ENCODE measurements around the gene CRIP2. TPM values are rescaled to one million over a fixed set of nuclear protein-coding genes. Genes with fewer than 3 reads are reported as not detected.
A peak's percentile ranks its signal among the peaks of the same experiment; 100 is the strongest.

The CRIP2 gene
- 100 to 1,000 TPM in 1 of 7 donors, 10 to 100 TPM in 6; 21.3 to 242 (median 47.8) TPM for total RNA-seq
- 10 to 100 TPM in 1 of 2 donors, under 1 TPM in 1; 0.35 to 95.1 TPM for polyA plus RNA-seq
- long read RNA-seq, donor 1, transcript CRIP2-201 (8 exons, 1,857 nt): major isoform, 51 of 59 reads
- long read RNA-seq, donor 1, partial matches to known transcripts: 5 of 59 reads
- long read RNA-seq, donor 1, other reads (novel, unspliced or antisense): 1 of 59 reads
- long read RNA-seq, donor 2, transcript CRIP2-201 (8 exons, 1,857 nt): major isoform, 46 of 53 reads
- long read RNA-seq, donor 2, partial matches to known transcripts: 0 of 53 reads
- long read RNA-seq, donor 2, other reads (novel, unspliced or antisense): 0 of 53 reads
- long read RNA-seq, donor 3, transcript CRIP2-201 (8 exons, 1,857 nt): major isoform, 108 of 128 reads
- long read RNA-seq, donor 3, partial matches to known transcripts: 12 of 128 reads
- long read RNA-seq, donor 3, other reads (novel, unspliced or antisense): 7 of 128 reads

DNA sequence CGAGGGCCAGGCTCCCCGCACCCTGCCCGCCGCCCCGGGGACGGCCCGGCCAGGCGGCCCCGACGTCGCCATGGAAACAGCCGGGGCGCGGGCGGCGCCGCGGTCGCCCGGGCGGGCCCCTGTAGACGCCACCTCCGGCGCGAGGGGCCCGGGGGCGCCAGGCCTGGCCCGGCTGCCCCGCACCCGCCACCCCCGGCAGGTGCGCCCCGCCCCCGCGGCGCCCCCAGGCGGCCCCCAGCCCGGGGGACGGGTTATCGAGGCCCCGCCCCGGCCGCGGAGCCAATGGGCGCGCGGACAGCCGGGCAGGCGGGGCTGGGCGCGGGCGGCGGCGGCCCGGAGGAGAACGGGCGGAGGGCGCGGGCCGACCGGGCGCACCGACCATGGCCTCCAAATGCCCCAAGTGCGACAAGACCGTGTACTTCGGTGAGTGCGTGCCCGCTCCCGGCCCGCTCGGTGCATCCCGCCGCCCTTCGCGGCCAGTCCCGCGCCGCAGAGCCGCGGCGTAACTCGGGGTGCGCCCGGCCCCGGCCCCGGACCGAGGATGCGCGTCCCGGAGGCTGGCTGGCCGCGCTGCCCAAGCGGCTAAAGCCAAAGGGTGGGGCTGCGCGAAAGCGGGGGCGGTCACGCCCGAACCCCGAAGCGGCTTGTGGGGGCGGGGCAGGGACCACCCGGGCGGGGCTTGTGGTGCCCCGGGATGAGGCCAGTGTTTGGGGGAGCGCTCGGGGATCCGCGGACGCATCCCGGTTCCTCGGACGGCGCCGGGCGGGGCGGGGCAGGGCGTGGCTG, at the start of gene CRIP2:
TSS of gene CRIP2 (plus strand) at position 339 of the 786 bp plus-strand sequence. CDS start at position 381, 42 bp downstream.
- Histone ChIP-seq H3K4me1 (ENCODE audit: insufficient read depth) (peaks cover 17% of the 10 kb centered on the region), H3K27me3 (no peaks in the 10 kb centered on the region), H3K36me3 (no peaks in the 10 kb centered on the region), H3K9me3 (no peaks in the 10 kb centered on the region), H3K4me3 (peak within 1 kb of the TSS; percentile 45), H3K27ac (peak within 1 kb of the TSS in 1 of 2 donors; percentile 74)
- TF ChIP-seq CTCF (IDR thresholded peaks at IDR 0.05) (no peak), POLR2A (IDR thresholded peaks at IDR 0.05) (peak; percentile 19)
- intact Hi-C loops (cut with DNase I): loop anchor here in 2 of 4 donors (10.0 kb wide), 2 partner anchors 50 to 60 kb away; partner anchors contain the start of gene MTA1 (in 1 of the 2)
- WGBS, 3 donors: 0 to 1% (median 1%) methylated on average over 47 to 118 of the region's 118 CpGs
- DNase-seq: peak in 3 of 5 donors; percentile 64 to 70 (median 66)

DNA sequence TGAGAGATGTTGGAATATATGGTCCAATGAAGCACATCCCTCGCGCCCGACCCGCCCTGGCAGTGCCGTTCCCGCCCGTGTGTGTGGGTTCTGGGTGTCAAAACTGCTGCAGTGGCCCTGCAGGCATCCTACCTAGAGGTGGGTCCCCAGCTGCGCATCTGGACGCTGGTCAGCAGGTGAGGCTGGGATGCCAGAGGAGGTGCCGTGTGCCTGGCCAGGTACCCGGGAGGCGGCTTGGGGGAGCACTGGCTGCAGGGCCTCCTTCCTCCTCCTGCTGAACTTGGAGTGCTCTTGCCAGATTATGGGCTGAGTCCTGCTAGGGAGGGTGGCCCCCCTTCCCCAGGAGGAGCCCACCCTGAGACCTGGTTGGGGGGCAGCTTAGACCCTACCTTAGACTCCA, 49.8 kb upstream of the CRIP2 start:
- H3K27ac ChIP-seq: no peak overlapping the region
- H3K36me3 ChIP-seq: no peaks in the 10 kb centered on the region
- no peaks in the 10 kb centered on the region for H3K27me3 ChIP-seq
- 93 to 94% (median 94%) methylated on average over 12 of the region's 12 CpGs for WGBS, 3 donors
- DNase-seq: no peak
- TF ChIP-seq EP300 (IDR thresholded peaks at IDR 0.05): no peak
- no peak for TF ChIP-seq POLR2A (IDR thresholded peaks at IDR 0.05)
- TF ChIP-seq CTCF (IDR thresholded peaks at IDR 0.05): no peak
- no peaks in the 10 kb centered on the region for H3K9me3 ChIP-seq
- H3K4me3 ChIP-seq: no peak overlapping the region
- intact Hi-C loops (cut with DNase I): loop anchor here in 1 of 4 donors (10.0 kb wide), 1 partner anchor 50 kb away; the partner anchor contains the start of gene CRIP2
- peaks cover 19% of the 10 kb centered on the region for H3K4me1 ChIP-seq (ENCODE audit: insufficient read depth)

- no peak overlapping the region for H3K27ac ChIP-seq
- peaks cover 18% of the 10 kb centered on the region for H3K4me1 ChIP-seq (ENCODE audit: insufficient read depth)
- H3K4me3 ChIP-seq: no peak overlapping the region
- H3K27me3 ChIP-seq: no peaks in the 10 kb centered on the region
- no peak for DNase-seq
- intact Hi-C loops (cut with DNase I): loop anchor here in 1 of 4 donors (10.0 kb wide), 1 partner anchor 49 kb away; the partner anchor contains the start of gene CRIP2
- WGBS, 3 donors: 90 to 99% (median 92%) methylated on average over 12 to 23 of the region's 23 CpGs
- TF ChIP-seq EP300 (IDR thresholded peaks at IDR 0.05) (no peak), CTCF (IDR thresholded peaks at IDR 0.05) (no peak), POLR2A (IDR thresholded peaks at IDR 0.05) (no peak)
- H3K36me3 ChIP-seq: no peaks in the 10 kb centered on the region
- H3K9me3 ChIP-seq: no peaks in the 10 kb centered on the region
Observed at GRCh38 chr14:105425823-105426247, 48.8 kb upstream of the CRIP2 start.

GRCh38 chr14:105426416-105427130, 48.0 kb upstream of the CRIP2 start:
- Histone ChIP-seq H3K4me3 (no peak overlapping the region), H3K27ac (no peak overlapping the region), H3K36me3 (no peaks in the 10 kb centered on the region), H3K27me3 (no peaks in the 10 kb centered on the region), H3K4me1 (ENCODE audit: insufficient read depth) (peaks cover 12% of the 10 kb centered on the region), H3K9me3 (no peaks in the 10 kb centered on the region)
- no peak for DNase-seq
- TF ChIP-seq POLR2A (IDR thresholded peaks at IDR 0.05) (no peak), CTCF (IDR thresholded peaks at IDR 0.05) (no peak), EP300 (IDR thresholded peaks at IDR 0.05) (no peak)
- intact Hi-C loops (cut with DNase I): loop anchor here in 1 of 4 donors (10.0 kb wide), 1 partner anchor 48 kb away; the partner anchor contains the start of gene CRIP2
- 94 to 96% (median 96%) methylated on average over 21 of the region's 21 CpGs for WGBS, 3 donors

Data from ovary (tissue), 10 donors.